GM21423 (cell line): ENCODE results near the gene SELENOP.

Experiments used
- ATAC-seq: cut with Tn5 transposase; IDR thresholded peaks from one replicate; pipeline ENCODE4 v1.9.1; 2021; ENCODE audit warnings: mild to moderate bottlenecking, moderate library complexity; ENCODE audit not compliant: unreplicated experiment

The SELENOP gene

GRCh38 chr5:42799241-42799608, 12.5 kb downstream of the SELENOP start:
- no peak for ATAC-seq

GRCh38 chr5:42798284-42799240, 13.1 kb downstream of the SELENOP start:
- no peak for ATAC-seq

GRCh38 chr5:42791151-42791550, 20.5 kb downstream of the SELENOP start:
- ATAC-seq = no peak

- no peak for ATAC-seq
Measured at GRCh38 chr5:42787845-42788244, 23.8 kb downstream of the SELENOP start.

- no peak for ATAC-seq
Measured at GRCh38 chr5:42787073-42787472, 24.6 kb downstream of the SELENOP start.

- ATAC-seq = no peak
Measured at GRCh38 chr5:42785756-42786155, 25.9 kb downstream of the SELENOP start.

GRCh38 chr5:42784132-42784531, 27.6 kb downstream of the SELENOP start:
- ATAC-seq = no peak

- ATAC-seq = no peak
Measured at GRCh38 chr5:42781584-42781983, 30.1 kb downstream of the SELENOP start.

GRCh38 chr5:42779083-42779482, 32.6 kb downstream of the SELENOP start:
- ATAC-seq = no peak

GRCh38 chr5:42772265-42772993, 39.3 kb downstream of the SELENOP start:
- no peak for ATAC-seq

GRCh38 chr5:42770003-42770402, 41.7 kb downstream of the SELENOP start:
- no peak for ATAC-seq

GRCh38 chr5:42768106-42768504, 43.6 kb downstream of the SELENOP start:
- no peak for ATAC-seq

GRCh38 chr5:42767491-42768105, 44.1 kb downstream of the SELENOP start:
- peak; percentile 53 for ATAC-seq

GRCh38 chr5:42761791-42762190, 49.9 kb downstream of the SELENOP start:
- ATAC-seq = no peak

- no peak for ATAC-seq
Measured at GRCh38 chr5:42760426-42760825, 51.3 kb downstream of the SELENOP start.

GRCh38 chr5:42759456-42759855, 52.2 kb downstream of the SELENOP start:
- no peak for ATAC-seq

- ATAC-seq = peak; percentile 83
Measured at GRCh38 chr5:42756606-42757601, 54.8 kb downstream of the SELENOP start, which contains the start of gene CCDC152. Gene CCDC152, plus strand, starts transcription at chr5:42756818. Its CDS starts 2,304 bp downstream, at chr5:42759122.

GRCh38 chr5:42753099-42753498, 58.6 kb downstream of the SELENOP start:
- no peak for ATAC-seq

GRCh38 chr5:42751044-42751443, 60.6 kb downstream of the SELENOP start:
- ATAC-seq = no peak

- no peak for ATAC-seq
Measured at GRCh38 chr5:42750507-42750906, 61.2 kb downstream of the SELENOP start.
